HepG2 (cell line): ENCODE data around the gene FDXACB1. TPM values are rescaled to one million over a fixed set of nuclear protein-coding genes. Genes with fewer than 3 reads are reported as not detected.

Source experiments
- ATAC-seq: fragments of 200-7000 bp; cut with Tn5 transposase; 3 replicates; pipeline ENCODE4 v1.9.1; 2020; ENCODE audit warnings: mild to moderate bottlenecking, moderate library complexity
- BruUV-seq: library from RNA; stranded (reverse); fragments of 400-500 nt; replicated peaks from 2 replicates; lab custom pipeline; 2021; lab: Mats Ljungman, UMichigan
- CTCF ChIA-PET: fragments of 300-600 bp; formaldehyde crosslinking; extraction: SDS; loops from one replicate; lab custom pipeline; 2021; ENCODE audit warnings: low total read pairs, inconsistent platforms, low intra/inter-chr PET ratio; lab: Yijun Ruan, JAX
- POLR2A ChIA-PET: fragments of 350-600 bp; sonication (Branson Sonifier 250); formaldehyde crosslinking; loops from one replicate; lab custom pipeline; 2020; ENCODE audit warnings: antibody characterized with exemption, inconsistent platforms; lab: Yijun Ruan, JAX
- DNase-seq: peaks from one replicate; pipeline ENCODE4 v3.0.0-alpha.2; 2015; ENCODE audit warnings: low spot score
- FAIRE-seq: peaks from 3 replicates; lab custom pipeline; 2011; peaks lifted over from hg19 to GRCh38; lab: Jason Lieb, UNC
- H2AFZ ChIP-seq: one replicate; pipeline ENCODE4 v1.6.1; 2011; ENCODE audit warnings: low read length, inconsistent platforms
- H3K27ac ChIP-seq: fragments of 300-600 bp; 3 replicates; pipeline ENCODE4 v1.8.0; 2011; ENCODE audit warnings: mixed run types, mild to moderate bottlenecking, mixed read lengths, low read length, inconsistent platforms; ENCODE audit not compliant: insufficient read depth; ENCODE audit errors: extremely low read length
- H3K27me3 ChIP-seq, 2 experiments: fragments of 200-600 bp in 1 of 2; 2 replicates in 1 of 2; 3 replicates in 1 of 2; pipeline versions ENCODE4 v1.6.0 to v1.8.0; 2011; ENCODE audit warnings: low read length in 2 of 2, mild to moderate bottlenecking in 2 of 2, moderate library complexity in 2 of 2, inconsistent platforms in 1 of 2; ENCODE audit not compliant: insufficient read depth in 2 of 2, control insufficient read depth in 1 of 2
- H3K36me3 ChIP-seq, 2 experiments: fragments of 200-600 bp in 1 of 2; replicated peaks in 1 of 2; 2 replicates in 1 of 2; 3 replicates in 1 of 2; pipeline versions ENCODE4 v1.5.1 to v1.8.0; 2011; ENCODE audit warnings: low read length in 2 of 2, inconsistent platforms in 1 of 2; ENCODE audit not compliant: insufficient read depth in 2 of 2, control insufficient read depth in 1 of 2
- H3K4me1 ChIP-seq: 2 replicates; pipeline ENCODE4 v1.5.1; 2012; ENCODE audit warnings: low read length, inconsistent platforms; ENCODE audit not compliant: insufficient read depth
- H3K4me2 ChIP-seq: 2 replicates; pipeline ENCODE4 v1.6.0; 2011; ENCODE audit warnings: low read depth, low read length, inconsistent platforms
- H3K4me3 ChIP-seq, 3 experiments: fragments of 200-600 bp in 1 of 3; sonication (generic), shearing (Covaris generic) in 1 of 3; replicated peaks in 1 of 3; 2 replicates each; pipeline ENCODE4 v1.5.1; 2011 to 2016; ENCODE audit warnings: low read length in 3 of 3, inconsistent platforms in 2 of 3, low read depth in 2 of 3, mild to moderate bottlenecking in 2 of 3, control low read depth in 1 of 3, mixed read lengths in 1 of 3; ENCODE audit not compliant: insufficient read depth in 1 of 3
- H3K79me2 ChIP-seq: one replicate; pipeline ENCODE4 v1.6.1; 2011; ENCODE audit warnings: low read length, inconsistent platforms; ENCODE audit not compliant: insufficient read depth
- H3K9ac ChIP-seq: 2 replicates; pipeline ENCODE4 v1.6.0; 2011; ENCODE audit warnings: mild to moderate bottlenecking, low read depth, low read length, inconsistent platforms; ENCODE audit not compliant: insufficient read depth
- H3K9me3 ChIP-seq: 2 replicates; pipeline ENCODE4 v1.5.1; 2012; ENCODE audit warnings: mild to moderate bottlenecking, low read length
- H4K20me1 ChIP-seq: 2 replicates; pipeline ENCODE4 v1.6.0; 2011; ENCODE audit warnings: inconsistent platforms, mild to moderate bottlenecking, low read length, moderate library complexity; ENCODE audit not compliant: insufficient read depth
- ATM ChIP-seq: fragments of 450-650 bp; IDR thresholded peaks from 2 replicates; pipeline ENCODE4 v1.7.1; 2017; ENCODE audit warnings: mild to moderate bottlenecking, borderline replicate concordance
- CENPBD1 ChIP-seq: sonication (generic); formaldehyde crosslinking; IDR thresholded peaks from 2 replicates; pipeline ENCODE4 v1.8.0; 2022; ENCODE audit warnings: missing genetic modification reagents, low read depth, mild to moderate bottlenecking, borderline replicate concordance
- EEA1 ChIP-seq: sonication (generic); formaldehyde crosslinking; IDR thresholded peaks from 2 replicates; pipeline ENCODE4 v1.5.1; 2020; ENCODE audit warnings: mild to moderate bottlenecking, missing genetic modification reagents, borderline replicate concordance
- IRF1 ChIP-seq: sonication (generic); formaldehyde crosslinking; IDR thresholded peaks from 2 replicates; pipeline ENCODE4 v1.4.0; 2020; ENCODE audit warnings: low read depth, mild to moderate bottlenecking, missing genetic modification reagents
- ZBTB33 ChIP-seq: sonication (generic); formaldehyde crosslinking; IDR thresholded peaks from 2 replicates; pipeline ENCODE4 v1.4.0; 2020; ENCODE audit warnings: missing genetic modification reagents
- ZFP62 ChIP-seq: sonication (generic); formaldehyde crosslinking; IDR thresholded peaks from 2 replicates; pipeline ENCODE4 v1.4.0; 2020; ENCODE audit warnings: missing genetic modification reagents
- ZFP90 ChIP-seq: sonication (generic); formaldehyde crosslinking; IDR thresholded peaks from 2 replicates; pipeline ENCODE4 v1.8.0; 2022; ENCODE audit warnings: missing genetic modification reagents, mild to moderate bottlenecking, inconsistent platforms, borderline replicate concordance
- ZNF496 ChIP-seq: sonication (generic); formaldehyde crosslinking; IDR thresholded peaks from 2 replicates; pipeline ENCODE4 v1.8.1; 2023; ENCODE audit warnings: mild to moderate bottlenecking, moderate library complexity, missing genetic modification reagents; ENCODE audit not compliant: insufficient replicate concordance
- ZNF691 ChIP-seq: sonication (generic); formaldehyde crosslinking; IDR thresholded peaks from 2 replicates; pipeline ENCODE4 v1.4.0; 2020; ENCODE audit warnings: missing genetic modification reagents, low read depth, mild to moderate bottlenecking, borderline replicate concordance
- ZNF790 ChIP-seq: sonication (generic); formaldehyde crosslinking; IDR thresholded peaks from 2 replicates; pipeline ENCODE4 v1.8.0; 2022; ENCODE audit warnings: missing genetic modification reagents, mild to moderate bottlenecking, borderline replicate concordance
- ZSCAN21 ChIP-seq: sonication (generic); formaldehyde crosslinking; IDR thresholded peaks from 2 replicates; pipeline ENCODE4 v1.8.0; 2022; ENCODE audit warnings: mild to moderate bottlenecking, missing genetic modification reagents, moderate library complexity, borderline replicate concordance
- WGBS: methylation state at CpG from one replicate; pipeline ENCODE4 v1.1.6; 2017; ENCODE audit warnings: low lambda C conversion rate; 5-methylcytosine and 5-hydroxymethylcytosine counted together
- in situ Hi-C: cut with HindIII; loops from 2 replicates; pipeline ENCODE4 v1.10.0; 2017; ENCODE audit warnings: low pct_unique_long_range_greater_than_20kb; ENCODE audit not compliant: extremely low pct_ligation_motif_present
- intact Hi-C: fragments of 100-400 bp; cut with micrococcal nuclease; formaldehyde crosslinking; loops from one replicate; pipeline ENCODE4 v1.10.0; 2022; ENCODE audit not compliant: unreplicated experiment
- polyA plus RNA-seq, 8 experiments: library from polyadenylated mRNA; depleted of rRNA in 3 of 8; stranded (reverse) in 7 of 8; unstranded in 1 of 8; fragments of >200 nt; fragmentation: Illumina TruSeq in 4 of 8; extraction: Trizol in 4 of 8; gene quantifications; 2 replicates each; pipeline versions ENCODE4 v1.2.1 to v1.2.3, GENCODE V29; 2011 to 2016; ENCODE audit warnings: low read depth in 4 of 8, missing spikeins in 1 of 8, mixed read lengths in 1 of 8; ENCODE audit not compliant: insufficient read depth in 1 of 8
- total RNA-seq, 5 experiments: library from RNA; depleted of rRNA; stranded (reverse); fragments of >200 nt; fragmentation: Illumina TruSeq; extraction: Trizol; gene quantifications; 2 replicates each; pipeline ENCODE4 v1.2.3, GENCODE V29; 2016; ENCODE audit warnings: low read depth in 1 of 5

Gene FDXACB1
- total and polyA plus RNA-seq, 2 of the 13 experiments (the other 11 are each of a cell fraction or from before 2014, with no cell fraction given) = 1.1 to 3.4 TPM

GRCh38 chr11:111920908-111921307 is 41.9 kb upstream of the FDXACB1 start:
- intact Hi-C loops = no loop called here
- TF ChIP-seq ZNF691 (CRISPR knock-in tag) (no peak), ZNF496 (CRISPR knock-in tag) (no peak), ZFP90 (CRISPR knock-in tag) (no peak), IRF1 (CRISPR knock-in tag) (no peak), ZBTB33 (CRISPR knock-in tag) (no peak), CENPBD1 (CRISPR knock-in tag) (no peak), ZNF790 (CRISPR knock-in tag) (no peak), ZFP62 (no peak), ZSCAN21 (no peak), EEA1 (CRISPR knock-in tag) (no peak), ATM (no peak)
- TF ChIP-seq, all 625 proteins: peak for 0

More at GRCh38 chr11:111920908-111921307, 41.9 kb upstream of the FDXACB1 start:
- 67% methylated on average over 2 of the region's 2 CpGs for WGBS
- no peak for ATAC-seq
- Histone ChIP-seq H3K4me2 (no peak overlapping the region), H3K27ac (no peak overlapping the region), H3K4me3 (no peak overlapping the region), H2AFZ (no peak overlapping the region), H3K36me3 (no peaks in the 10 kb centered on the region), H3K9me3 (no peaks in the 10 kb centered on the region), H4K20me1 (no peaks in the 10 kb centered on the region), H3K79me2 (no peaks in the 10 kb centered on the region), H3K9ac (no peak overlapping the region), H3K4me1 (peaks cover 96% of the 10 kb centered on the region), H3K27me3 (no peaks in the 10 kb centered on the region)
- ChIA-PET CTCF (no interaction called here), POLR2A (no interaction called here)
- DNase-seq = no peak
- no peak for FAIRE-seq
- in situ Hi-C loops = no loop called here
- no TSS peak for BruUV-seq
